Esophagus squamous epithelium (tissue), 4 donors: ENCODE data around the gene POLN.

ENCODE experiments used
- POLR2A ChIP-seq, 4 donors: fragments of 450-650 bp; IDR thresholded peaks; one replicate each; pipeline ENCODE4 v1.6.1; 2017; ENCODE audit warnings: antibody characterized with exemption in 4 of 4, mild to moderate bottlenecking in 4 of 4, moderate library complexity in 3 of 4
- TF ChIP-seq, protein P1 (sequence below), 6 experiments: fragments of 450-650 bp in 4 of 6; fragments of 200-600 bp in 2 of 6; sonication (generic) in 2 of 6; IDR thresholded peaks; one replicate each; pipeline ENCODE4 v1.5.1; 2016 to 2019; ENCODE audit warnings: antibody characterized with exemption in 6 of 6, mild to moderate bottlenecking in 4 of 6, moderate library complexity in 4 of 6

GRCh38 chr4:2286904-2287593 is 45.1 kb upstream of the POLN start:
- TF ChIP-seq POLR2A (IDR thresholded peaks at IDR 0.05): no peak
- TF ChIP-seq, protein P1, sequence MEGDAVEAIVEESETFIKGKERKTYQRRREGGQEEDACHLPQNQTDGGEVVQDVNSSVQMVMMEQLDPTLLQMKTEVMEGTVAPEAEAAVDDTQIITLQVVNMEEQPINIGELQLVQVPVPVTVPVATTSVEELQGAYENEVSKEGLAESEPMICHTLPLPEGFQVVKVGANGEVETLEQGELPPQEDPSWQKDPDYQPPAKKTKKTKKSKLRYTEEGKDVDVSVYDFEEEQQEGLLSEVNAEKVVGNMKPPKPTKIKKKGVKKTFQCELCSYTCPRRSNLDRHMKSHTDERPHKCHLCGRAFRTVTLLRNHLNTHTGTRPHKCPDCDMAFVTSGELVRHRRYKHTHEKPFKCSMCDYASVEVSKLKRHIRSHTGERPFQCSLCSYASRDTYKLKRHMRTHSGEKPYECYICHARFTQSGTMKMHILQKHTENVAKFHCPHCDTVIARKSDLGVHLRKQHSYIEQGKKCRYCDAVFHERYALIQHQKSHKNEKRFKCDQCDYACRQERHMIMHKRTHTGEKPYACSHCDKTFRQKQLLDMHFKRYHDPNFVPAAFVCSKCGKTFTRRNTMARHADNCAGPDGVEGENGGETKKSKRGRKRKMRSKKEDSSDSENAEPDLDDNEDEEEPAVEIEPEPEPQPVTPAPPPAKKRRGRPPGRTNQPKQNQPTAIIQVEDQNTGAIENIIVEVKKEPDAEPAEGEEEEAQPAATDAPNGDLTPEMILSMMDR (IDR thresholded peaks at IDR 0.05): no peak
